ENCODE data around the gene AKT2. TPM values are rescaled to one million over a fixed set of nuclear protein-coding genes. Genes with fewer than 3 reads are reported as not detected.

The AKT2 gene
- total RNA-seq = 74.0 and 93.8 TPM in 2 replicates

GRCh38 chr19:40284501-40285352, at the start of gene AKT2:
Gene AKT2 (minus strand): TSS chr19:40285345. CDS start chr19:40265267, 20,078 bp downstream.

GRCh38 chr19:40217934-40218890, 66.9 kb downstream of the AKT2 start, which contains the start of gene TTC9B:
Gene TTC9B (minus strand): TSS chr19:40218384. CDS start chr19:40218381, 3 bp downstream.

GRCh38 chr19:40190891-40191835, 94.0 kb downstream of the AKT2 start, which contains the start of gene MAP3K10:
Gene MAP3K10 (plus strand): TSS chr19:40191426. CDS start chr19:40192032, 606 bp downstream.

Other genes starting within 250 kb of the AKT2 start
- 2.7 and 16.2 TPM in 2 replicates for gene ZNF780B, start 229.1 kb downstream of the AKT2 start, total RNA-seq
- 5.9 and 34.6 TPM in 2 replicates for gene ZNF780A, start 194.4 kb downstream of the AKT2 start, total RNA-seq
- gene MAP3K10, start 93.9 kb downstream of the AKT2 start, total RNA-seq = 6.2 and 9.4 TPM in 2 replicates
- 0.08 TPM in 1 of 2 replicates, not detected in the other for gene TTC9B, start 67.0 kb downstream of the AKT2 start, total RNA-seq
- gene CCNP, start 58.7 kb downstream of the AKT2 start, total RNA-seq = 0.39 and 1.0 TPM in 2 replicates
- gene C19orf47, start 63.1 kb upstream of the AKT2 start, total RNA-seq = 18.4 and 24.8 TPM in 2 replicates
- gene PLD3, start 63.4 kb upstream of the AKT2 start, total RNA-seq = 469 and 698 TPM in 2 replicates
- under 0.01 TPM in 1 of 2 replicates, not detected in the other for gene HIPK4, start 104.8 kb upstream of the AKT2 start, total RNA-seq
- gene PRX, start 128.0 kb upstream of the AKT2 start, total RNA-seq = 2.3 and 2.9 TPM in 2 replicates
- 8.5 and 35.7 TPM in 2 replicates for gene SERTAD1, start 140.6 kb upstream of the AKT2 start, total RNA-seq
- gene SERTAD3, start 159.0 kb upstream of the AKT2 start, total RNA-seq = 17.0 and 21.5 TPM in 2 replicates
- 95.0 and 97.1 TPM in 2 replicates for gene BLVRB, start 180.4 kb upstream of the AKT2 start, total RNA-seq
- gene SPTBN4, start 181.7 kb upstream of the AKT2 start, total RNA-seq = 0.24 and 1.2 TPM in 2 replicates